GM12878 (cell line): ENCODE measurements around the gene MDN1. TPM values are rescaled to one million over a fixed set of nuclear protein-coding genes. Genes with fewer than 3 reads are reported as not detected.

Source experiments
- ASH2L ChIP-seq: fragments of 300-600, 200-600 bp; sonication (generic); IDR thresholded peaks from 2 replicates; pipeline ENCODE4 v1.6.1; 2017; ENCODE audit warnings: low read depth, mild to moderate bottlenecking, borderline replicate concordance
- ATF2 ChIP-seq: IDR thresholded peaks from 2 replicates; pipeline ENCODE4 v1.6.1; 2012; ENCODE audit warnings: low read length, inconsistent platforms
- CBX3 ChIP-seq: fragments of 200-600 bp; sonication (generic); IDR thresholded peaks from 2 replicates; pipeline ENCODE4 v1.6.1; 2016; ENCODE audit warnings: low read depth, borderline replicate concordance
- CBX5 ChIP-seq: sonication (generic); IDR thresholded peaks from 2 replicates; pipeline ENCODE4 v1.6.1; 2016; ENCODE audit warnings: low read depth, moderate library complexity, mild to moderate bottlenecking, inconsistent platforms
- CHD4 ChIP-seq: fragments of 200-600 bp; sonication (generic); IDR thresholded peaks from 2 replicates; pipeline ENCODE4 v1.6.1; 2016; ENCODE audit warnings: mild to moderate bottlenecking
- E4F1 ChIP-seq: fragments of 450-650 bp; IDR thresholded peaks from 2 replicates; pipeline ENCODE4 v1.6.1; 2018; ENCODE audit warnings: borderline replicate concordance, mild to moderate bottlenecking; ENCODE audit not compliant: partially characterized antibody
- GABPA ChIP-seq: IDR thresholded peaks from 2 replicates; pipeline ENCODE4 v1.6.1; 2014; ENCODE audit warnings: antibody characterized with exemption, low read depth, mild to moderate bottlenecking, inconsistent platforms
- IKZF2 ChIP-seq, 2 experiments: fragments of 450-650 bp; IDR thresholded peaks; 2 replicates each; pipeline ENCODE4 v1.6.1; 2017; ENCODE audit warnings: mild to moderate bottlenecking in 2 of 2, moderate library complexity in 2 of 2
- MAX ChIP-seq: IDR thresholded peaks from 2 replicates; pipeline ENCODE4 v1.6.1; 2012; ENCODE audit warnings: low read depth, low read length, improper control_type of control experiment
- MEF2A ChIP-seq: IDR thresholded peaks from 2 replicates; pipeline ENCODE4 v1.6.1; 2011; ENCODE audit warnings: low read depth, mild to moderate bottlenecking, low read length, moderate library complexity; ENCODE audit not compliant: insufficient read depth
- MTA3 ChIP-seq: IDR thresholded peaks from 2 replicates; pipeline ENCODE4 v1.6.1; 2012; ENCODE audit warnings: low read length, inconsistent platforms, borderline replicate concordance
- NFXL1 ChIP-seq: fragments of 450-650 bp; IDR thresholded peaks from 2 replicates; pipeline ENCODE4 v1.6.1; 2017; ENCODE audit warnings: antibody characterized with exemption, mild to moderate bottlenecking, borderline replicate concordance
- NR2C2 ChIP-seq: IDR thresholded peaks from 2 replicates; pipeline ENCODE4 v1.6.1; 2011; ENCODE audit warnings: borderline replicate concordance, low read depth; ENCODE audit not compliant: control insufficient read depth, insufficient read length
- POLR2AphosphoS2 ChIP-seq: IDR thresholded peaks from 2 replicates; pipeline ENCODE4 v1.6.1; 2011; ENCODE audit warnings: low read depth, mild to moderate bottlenecking, low read length, improper control_type of control experiment, moderate library complexity
- RELB ChIP-seq: fragments of 450-650 bp; IDR thresholded peaks from 2 replicates; pipeline ENCODE4 v1.6.1; 2017; ENCODE audit warnings: low read depth, mild to moderate bottlenecking, moderate library complexity
- RFX5 ChIP-seq: IDR thresholded peaks from 2 replicates; pipeline ENCODE4 v1.6.1; 2011; ENCODE audit warnings: low read depth, low read length, improper control_type of control experiment
- SMAD1 ChIP-seq: fragments of 450-650 bp; IDR thresholded peaks from 2 replicates; pipeline ENCODE4 v1.6.1; 2018; ENCODE audit warnings: mild to moderate bottlenecking, low read depth; ENCODE audit not compliant: partially characterized antibody
- ZBED1 ChIP-seq: IDR thresholded peaks from 2 replicates; pipeline ENCODE4 v1.6.1; 2016; ENCODE audit warnings: borderline replicate concordance
- ZNF622 ChIP-seq: fragments of 450-650 bp; IDR thresholded peaks from 2 replicates; pipeline ENCODE4 v1.6.1; 2017; ENCODE audit warnings: mild to moderate bottlenecking, inconsistent platforms
- ZSCAN29 ChIP-seq: fragments of 450-650 bp; IDR thresholded peaks from 2 replicates; pipeline ENCODE4 v1.6.1; 2017; ENCODE audit warnings: mild to moderate bottlenecking, moderate library complexity
- polyA plus RNA-seq, 11 experiments: library from polyadenylated mRNA; depleted of rRNA in 4 of 11; unstranded in 6 of 11; stranded (reverse) in 5 of 11; fragments of >200 nt; fragmentation: Nextera tagmentation in 4 of 11; fragmentation: Illumina TruSeq in 1 of 11; extraction: Ambion mirVana in 4 of 11; extraction: Trizol in 1 of 11; gene quantifications; 1 replicate in 1 of 11; 2 replicates in 10 of 11; pipeline versions ENCODE4 v1.2.1 to v1.2.3, GENCODE V29; 2011 to 2016; ENCODE audit warnings: inconsistent platforms in 2 of 11, missing spikeins in 2 of 11, low read depth in 1 of 11
- total RNA-seq, 4 experiments: library from RNA; depleted of rRNA in 3 of 4; stranded (reverse); fragments of >200 nt in 3 of 4; fragmentation: Illumina TruSeq in 1 of 4; extraction: Trizol in 1 of 4; gene quantifications; 2 replicates each; pipeline versions ENCODE4 v1.2.1 to v1.2.3, GENCODE V29; 2013 to 2021

Gene MDN1
- total and polyA plus RNA-seq, 10 of the 15 experiments (the other 5 are each of a cell fraction or from before 2014, with no cell fraction given) = 14.3 to 50.1 (median 22.1) TPM

- TF ChIP-seq ATF2 (peak; percentile 70), SMAD1 (no peak), ZSCAN29 (no peak), GABPA (0 out of 2 replicates have a peak, but pooled peaks have one; percentile 56), ZBED1 (peak; percentile 82; the same call in 1 of the 2 replicates), RFX5 (no peak), ASH2L (peak; percentile 66; the same call in 1 of the 2 replicates), IKZF2 (IDR thresholded peaks at IDR 0.05) (peak; percentile 87 to 89), MTA3 (peak; percentile 93; the same call in 1 of the 2 replicates), ZNF622 (no peak), CBX3 (no peak), MEF2A (peak; percentile 90), CBX5 (0 out of 2 replicates have a peak, but pooled peaks have one; percentile 66), NR2C2 (no peak), RELB (peak; percentile 41; the same call in 1 of the 2 replicates), MAX (no peak), POLR2AphosphoS2 (no peak), NFXL1 (no peak), E4F1 (no peak), CHD4 (no peak)
These were observed 15.5 kb upstream of the MDN1 start (continued) for GRCh38 chr6:89834884-89835792.
